ENCODE data around the gene RCAN1. TPM values are rescaled to one million over a fixed set of nuclear protein-coding genes. Genes with fewer than 3 reads are reported as not detected.

RCAN1 gene
- polyA plus RNA-seq, 3 donors, result 5.2 to 17.5 (median 15.1) TPM

- TF ChIP-seq, protein P1, sequence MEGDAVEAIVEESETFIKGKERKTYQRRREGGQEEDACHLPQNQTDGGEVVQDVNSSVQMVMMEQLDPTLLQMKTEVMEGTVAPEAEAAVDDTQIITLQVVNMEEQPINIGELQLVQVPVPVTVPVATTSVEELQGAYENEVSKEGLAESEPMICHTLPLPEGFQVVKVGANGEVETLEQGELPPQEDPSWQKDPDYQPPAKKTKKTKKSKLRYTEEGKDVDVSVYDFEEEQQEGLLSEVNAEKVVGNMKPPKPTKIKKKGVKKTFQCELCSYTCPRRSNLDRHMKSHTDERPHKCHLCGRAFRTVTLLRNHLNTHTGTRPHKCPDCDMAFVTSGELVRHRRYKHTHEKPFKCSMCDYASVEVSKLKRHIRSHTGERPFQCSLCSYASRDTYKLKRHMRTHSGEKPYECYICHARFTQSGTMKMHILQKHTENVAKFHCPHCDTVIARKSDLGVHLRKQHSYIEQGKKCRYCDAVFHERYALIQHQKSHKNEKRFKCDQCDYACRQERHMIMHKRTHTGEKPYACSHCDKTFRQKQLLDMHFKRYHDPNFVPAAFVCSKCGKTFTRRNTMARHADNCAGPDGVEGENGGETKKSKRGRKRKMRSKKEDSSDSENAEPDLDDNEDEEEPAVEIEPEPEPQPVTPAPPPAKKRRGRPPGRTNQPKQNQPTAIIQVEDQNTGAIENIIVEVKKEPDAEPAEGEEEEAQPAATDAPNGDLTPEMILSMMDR (IDR thresholded peaks at IDR 0.05), result peak; percentile 38
- Histone ChIP-seq H3K9me3 (replicated peaks in 1 of 2; ENCODE audit: control insufficient read depth in 1 of 2, insufficient read depth in 1 of 2, low read length in 2 of 2) (no peaks in the 10 kb centered on the region), H3K79me2 (ENCODE audit: insufficient read depth, low read length) (no peaks in the 10 kb centered on the region), H3K4me2 (replicated peaks; ENCODE audit: extremely low read depth, low read length, poor library complexity, severe bottlenecking) (no peak overlapping the region), H3K27ac (ENCODE audit: low read depth in 1 of 2, low read length in 2 of 2) (no peak overlapping the region), H3K4me3 (replicated peaks in 1 of 3; ENCODE audit: low read depth in 2 of 3, low read length in 3 of 3) (no peak overlapping the region), H3K36me3 (replicated peaks in 1 of 2; ENCODE audit: control insufficient read depth in 1 of 2, insufficient read depth in 2 of 2, low read length in 2 of 2) (no peaks in the 10 kb centered on the region), H3K4me1 (ENCODE audit: control insufficient read depth in 1 of 2, insufficient read depth in 2 of 2, low read length in 2 of 2) (peaks cover 2 to 5% of the 10 kb centered on the region in 2 donors), H3K27me3 (ENCODE audit: control insufficient read depth in 2 of 2, insufficient read depth in 2 of 2, low read length in 2 of 2) (no peaks in the 10 kb centered on the region), H4K20me1 (ENCODE audit: insufficient read depth, low read length) (no peaks in the 10 kb centered on the region), H2AFZ (ENCODE audit: insufficient read depth, low read depth, low read length, poor library complexity, severe bottlenecking) (no peak overlapping the region), H3K9ac (ENCODE audit: insufficient read depth, low read length, poor library complexity, severe bottlenecking) (no peak overlapping the region)
- intact Hi-C loops (cut with micrococcal nuclease), result no loop called here
- H3K27me3 Mint-ChIP-seq (ENCODE audit: low read depth in 3 of 3), result peaks cover 0 to 6% (median 6%) of the 10 kb centered on the region in 3 donors
- peaks cover 6% of the 10 kb centered on the region for H3K4me1 Mint-ChIP-seq
- H3K9me3 Mint-ChIP-seq, result peaks cover 0 to 5% (median 0%) of the 10 kb centered on the region in 7 donors
- no peaks in the 10 kb centered on the region for H3K36me3 Mint-ChIP-seq
- 90% methylated on average over 3 of the region's 3 CpGs for WGBS (ENCODE audit: insufficient coverage)
- no peak overlapping the region for H3K4me3 Mint-ChIP-seq
- no peak overlapping the region for H3K27ac Mint-ChIP-seq
- DNase-seq, result no peak
Measured at GRCh38 chr21:34635307-34635706, 20.4 kb upstream of the RCAN1 start.

DNA sequence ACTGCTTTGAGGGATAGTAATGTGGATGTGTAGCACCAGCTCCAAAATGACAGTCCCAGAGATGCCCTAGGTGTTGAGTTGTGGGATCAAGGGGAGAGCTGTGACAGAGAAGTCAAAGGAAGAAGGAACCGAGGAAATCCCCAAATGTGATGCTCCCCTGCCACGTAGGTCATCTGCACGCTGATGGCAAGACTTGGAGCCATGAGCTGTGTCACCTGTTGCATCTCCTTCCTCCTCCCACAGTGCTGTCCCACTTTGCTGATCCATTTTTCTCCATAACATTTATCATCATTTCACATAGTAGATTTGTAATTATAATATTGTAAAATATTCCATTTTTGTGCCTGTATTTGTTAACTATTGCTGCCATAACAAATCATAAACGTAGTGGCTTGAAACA is 17.6 kb upstream of the RCAN1 start:
- no peak overlapping the region for H3K9ac ChIP-seq (ENCODE audit: insufficient read depth, low read length, poor library complexity, severe bottlenecking)
- intact Hi-C loops (cut with micrococcal nuclease), result no loop called here
- H4K20me1 ChIP-seq (ENCODE audit: insufficient read depth, low read length), result no peaks in the 10 kb centered on the region
- H3K27me3 ChIP-seq (ENCODE audit: control insufficient read depth in 2 of 2, insufficient read depth in 2 of 2, low read length in 2 of 2), result no peaks in the 10 kb centered on the region
- no peaks in the 10 kb centered on the region for H3K36me3 ChIP-seq (replicated peaks in 1 of 2; ENCODE audit: control insufficient read depth in 1 of 2, insufficient read depth in 2 of 2, low read length in 2 of 2)
- H3K4me3 Mint-ChIP-seq, result no peak overlapping the region
- H3K79me2 ChIP-seq (ENCODE audit: insufficient read depth, low read length), result no peaks in the 10 kb centered on the region
- no peak overlapping the region for H3K27ac Mint-ChIP-seq
- peaks cover 6% of the 10 kb centered on the region for H3K4me1 Mint-ChIP-seq
- no peaks in the 10 kb centered on the region for H3K4me1 ChIP-seq (ENCODE audit: control insufficient read depth in 1 of 2, insufficient read depth in 2 of 2, low read length in 2 of 2)
- no peaks in the 10 kb centered on the region for H3K36me3 Mint-ChIP-seq
- no peak overlapping the region for H2AFZ ChIP-seq (ENCODE audit: insufficient read depth, low read depth, low read length, poor library complexity, severe bottlenecking)
- H3K27ac ChIP-seq (ENCODE audit: low read depth in 1 of 2, low read length in 2 of 2), result no peak overlapping the region
- whole genome bisulfite sequencing (ENCODE audit: insufficient coverage), result 60% methylated on average over 1 of the region's 4 CpGs
- H3K4me3 ChIP-seq (replicated peaks in 1 of 3; ENCODE audit: low read depth in 2 of 3, low read length in 3 of 3), result no peak overlapping the region
- TF ChIP-seq, protein P1 (IDR thresholded peaks at IDR 0.05), result no peak
- H3K4me2 ChIP-seq (replicated peaks; ENCODE audit: extremely low read depth, low read length, poor library complexity, severe bottlenecking), result no peak overlapping the region
- no peaks in the 10 kb centered on the region for H3K9me3 ChIP-seq (replicated peaks in 1 of 2; ENCODE audit: control insufficient read depth in 1 of 2, insufficient read depth in 1 of 2, low read length in 2 of 2)
- H3K27me3 Mint-ChIP-seq (ENCODE audit: low read depth in 3 of 3), result peaks cover 0 to 6% (median 6%) of the 10 kb centered on the region in 3 donors
- no peak for DNase-seq
- H3K9me3 Mint-ChIP-seq, result peaks cover 0 to 5% (median 0%) of the 10 kb centered on the region in 7 donors
